WI38 (cell line): ENCODE measurements around the gene IL17RA.

Experiments
- H3K4me3 ChIP-seq: 2 replicates; pipeline ENCODE4 v1.5.1; 2011; ENCODE audit warnings: low read depth, mild to moderate bottlenecking, control low read depth, low read length
- TF ChIP-seq, protein P1 (sequence below): IDR thresholded peaks from 2 replicates; pipeline ENCODE4 v1.5.1; 2012; ENCODE audit warnings: low read depth, mild to moderate bottlenecking, control low read depth, low read length

Gene IL17RA

DNA sequence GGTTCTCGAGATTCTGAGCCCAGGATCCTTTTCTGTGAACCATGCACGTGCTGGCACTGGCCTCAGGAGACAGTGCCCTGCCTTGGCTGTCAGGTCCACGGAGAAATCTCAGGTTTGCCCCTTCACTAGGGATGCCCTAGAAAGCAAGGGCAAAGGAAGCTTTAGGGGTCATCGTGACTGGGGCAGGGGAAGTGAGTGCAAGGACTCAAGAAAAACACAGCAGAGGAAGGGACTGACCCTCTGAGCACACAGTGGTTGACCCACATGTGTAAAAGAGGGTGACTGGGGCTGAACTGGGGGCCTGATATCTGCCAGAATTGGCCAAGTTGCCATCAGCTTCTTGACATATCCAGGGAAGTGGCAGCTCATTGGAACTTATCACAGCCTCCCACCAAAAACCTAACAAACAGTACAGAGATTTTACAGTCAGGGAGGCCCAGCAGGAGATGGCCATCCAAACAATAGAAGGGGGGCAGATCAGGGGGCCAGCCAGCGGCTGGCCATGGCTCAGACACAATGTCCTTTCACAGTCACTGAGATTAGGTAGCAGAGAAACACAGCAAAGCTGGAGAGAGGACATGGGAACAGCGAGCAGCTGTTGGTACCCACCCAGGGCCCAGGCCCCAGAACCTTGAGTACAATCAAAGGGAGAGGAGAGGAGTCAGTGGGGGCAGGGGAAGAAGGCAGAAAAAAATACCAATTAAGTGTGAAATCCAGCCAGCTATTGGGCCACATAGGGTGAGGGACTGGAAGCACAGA, 32.0 kb downstream of the IL17RA start:
- no peak overlapping the region for H3K4me3 ChIP-seq
- TF ChIP-seq, protein P1, sequence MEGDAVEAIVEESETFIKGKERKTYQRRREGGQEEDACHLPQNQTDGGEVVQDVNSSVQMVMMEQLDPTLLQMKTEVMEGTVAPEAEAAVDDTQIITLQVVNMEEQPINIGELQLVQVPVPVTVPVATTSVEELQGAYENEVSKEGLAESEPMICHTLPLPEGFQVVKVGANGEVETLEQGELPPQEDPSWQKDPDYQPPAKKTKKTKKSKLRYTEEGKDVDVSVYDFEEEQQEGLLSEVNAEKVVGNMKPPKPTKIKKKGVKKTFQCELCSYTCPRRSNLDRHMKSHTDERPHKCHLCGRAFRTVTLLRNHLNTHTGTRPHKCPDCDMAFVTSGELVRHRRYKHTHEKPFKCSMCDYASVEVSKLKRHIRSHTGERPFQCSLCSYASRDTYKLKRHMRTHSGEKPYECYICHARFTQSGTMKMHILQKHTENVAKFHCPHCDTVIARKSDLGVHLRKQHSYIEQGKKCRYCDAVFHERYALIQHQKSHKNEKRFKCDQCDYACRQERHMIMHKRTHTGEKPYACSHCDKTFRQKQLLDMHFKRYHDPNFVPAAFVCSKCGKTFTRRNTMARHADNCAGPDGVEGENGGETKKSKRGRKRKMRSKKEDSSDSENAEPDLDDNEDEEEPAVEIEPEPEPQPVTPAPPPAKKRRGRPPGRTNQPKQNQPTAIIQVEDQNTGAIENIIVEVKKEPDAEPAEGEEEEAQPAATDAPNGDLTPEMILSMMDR, result no peak

DNA sequence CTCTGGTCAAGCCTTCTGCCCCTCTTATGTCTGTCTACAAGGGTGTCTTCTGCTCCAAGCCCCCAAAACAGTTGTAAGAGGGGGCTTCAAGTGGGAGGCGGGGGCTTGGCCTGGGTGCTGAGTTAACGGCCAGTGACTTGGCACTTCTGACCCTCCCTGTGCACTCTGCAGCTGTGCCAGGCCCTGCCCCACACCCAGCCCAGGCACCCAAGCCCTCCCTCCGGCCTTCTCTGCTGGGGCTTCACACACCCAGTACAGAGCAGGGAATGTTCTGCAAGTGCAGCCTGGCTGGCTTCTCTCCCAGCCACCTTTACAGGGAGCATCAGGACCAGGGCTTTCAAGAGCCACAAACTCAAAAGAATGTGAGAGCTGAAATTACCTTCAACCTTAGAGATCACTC, 32.6 kb downstream of the IL17RA start:
- H3K4me3 ChIP-seq, result no peak overlapping the region
- TF ChIP-seq, protein P1, result no peak

DNA sequence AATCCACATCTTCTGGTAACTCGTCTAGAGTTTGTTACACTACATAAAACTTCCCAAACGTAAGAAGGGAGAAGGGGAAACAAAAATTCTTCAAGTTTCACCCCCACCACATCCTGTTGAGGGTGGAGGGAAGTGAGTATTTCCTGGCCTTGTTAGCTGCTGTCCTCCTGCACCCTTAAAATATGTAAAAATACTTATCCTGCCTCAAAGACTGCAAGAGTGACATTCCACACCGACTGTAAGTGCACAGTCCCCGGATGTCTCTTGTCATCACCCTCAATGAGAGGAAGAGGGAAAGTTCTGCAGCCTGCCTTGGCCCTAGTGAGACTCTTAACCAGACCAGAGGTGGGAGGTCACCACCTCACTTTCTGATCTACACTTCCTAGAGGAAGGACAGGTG, 33.1 kb downstream of the IL17RA start:
- TF ChIP-seq, protein P1, result no peak
- no peak overlapping the region for H3K4me3 ChIP-seq

DNA sequence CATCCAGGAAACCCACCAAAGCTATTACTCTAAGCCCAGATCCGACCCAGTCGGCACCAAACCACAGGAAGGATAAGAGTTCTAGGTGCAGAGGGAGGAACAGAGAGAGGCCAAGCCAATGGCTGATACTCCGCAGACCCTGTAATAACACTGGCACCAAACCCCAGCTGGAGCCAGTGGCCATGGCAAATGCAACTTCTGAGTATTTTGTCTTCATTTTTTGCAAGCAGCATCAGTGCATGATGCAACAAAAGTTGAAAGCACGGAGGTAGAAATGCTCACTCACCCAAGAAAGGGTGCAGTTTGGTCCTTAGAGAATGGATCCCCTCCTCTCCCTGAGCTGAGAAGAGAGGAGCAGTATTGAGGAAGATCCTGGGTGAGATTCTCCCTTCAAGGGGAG, 33.5 kb downstream of the IL17RA start:
- H3K4me3 ChIP-seq, result no peak overlapping the region
- TF ChIP-seq, protein P1, result no peak

DNA sequence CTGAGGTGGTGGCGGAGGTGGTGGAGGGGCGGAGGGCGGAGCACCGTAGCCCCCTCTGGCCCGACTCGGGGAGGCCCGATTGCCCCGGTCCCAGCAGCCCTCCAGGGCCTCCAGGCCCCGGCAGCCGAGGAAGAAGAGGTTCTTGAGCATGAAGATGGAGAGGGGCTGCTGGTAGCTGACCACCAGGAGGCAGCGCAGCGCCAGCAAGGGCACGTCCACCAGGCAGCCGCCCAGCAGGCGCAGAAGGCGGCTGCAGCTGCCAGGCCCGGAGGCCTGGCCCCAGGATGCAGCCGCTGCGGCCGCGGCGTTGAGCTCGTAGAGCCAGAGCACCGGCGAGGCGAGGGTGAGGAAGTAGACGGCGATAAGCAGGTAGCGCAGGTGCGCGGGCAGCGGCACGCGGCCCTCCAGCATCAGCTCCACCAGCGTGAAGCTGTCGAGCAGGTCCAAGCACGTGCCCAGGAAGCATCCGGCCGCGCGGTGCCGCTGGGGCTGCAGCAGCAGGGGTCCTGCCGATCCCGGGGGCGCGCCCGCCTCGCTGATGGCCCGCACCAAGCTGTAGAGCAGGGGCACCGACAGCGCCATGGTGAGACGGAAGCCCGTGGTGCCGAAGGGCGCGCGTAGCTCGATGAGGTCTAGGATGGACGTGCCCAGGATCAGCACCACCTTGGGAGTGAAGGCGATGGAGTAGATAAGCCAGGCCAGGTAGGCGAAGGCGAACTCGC, 34.8 kb downstream of the IL17RA start:
- H3K4me3 ChIP-seq, result no peak overlapping the region

DNA sequence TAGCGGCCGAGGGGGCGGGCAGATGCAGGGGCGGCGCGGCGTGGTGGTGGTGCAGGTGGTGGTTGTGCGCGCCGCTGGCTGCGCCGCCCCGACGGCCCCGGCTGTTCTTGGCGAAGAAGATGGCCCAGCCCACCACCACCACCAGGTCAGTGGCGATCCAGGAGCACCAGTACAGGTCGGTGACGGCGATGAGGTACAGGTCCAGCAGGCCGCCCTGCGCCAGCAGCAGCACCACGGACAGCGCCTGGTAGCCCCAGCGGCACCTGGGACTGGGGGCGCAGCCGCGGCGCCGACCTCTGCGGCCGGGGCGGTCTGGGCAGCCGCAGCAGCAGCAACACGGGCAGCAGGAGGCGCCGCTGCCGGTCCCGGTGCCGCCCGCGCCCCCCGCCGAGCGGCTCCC, 35.5 kb downstream of the IL17RA start:
- H3K4me3 ChIP-seq, result no peak overlapping the region; the same call in 1 of the 2 replicates

More for the DNA sequence above, 34.8 kb downstream of the IL17RA start:
- TF ChIP-seq, protein P1, result 0 out of 2 replicates have a peak, but pooled peaks have one; percentile 6

More for the DNA sequence above, 35.5 kb downstream of the IL17RA start:
- TF ChIP-seq, protein P1, result no peak
